Myocyte (in vitro differentiated cells): Measurements from ENCODE around the gene PPP2R3C. TPM values are rescaled to one million over a fixed set of nuclear protein-coding genes. Genes with fewer than 3 reads are reported as not detected.
"Not testable (repeated sequence)": the region's sequence is repeated elsewhere in the genome, so short reads cannot be mapped to it uniquely, and the experiment has no call there.

Experiments used
- DNase-seq: peaks from one replicate; pipeline ENCODE4 v3.0.0-alpha.2; 2012; ENCODE audit warnings: low read depth
- total RNA-seq: library from RNA; depleted of rRNA; stranded (reverse); fragments of >200 nt; gene quantifications from 2 replicates; pipeline ENCODE4 v1.2.3, GENCODE V29; 2014

The PPP2R3C gene
- total RNA-seq, 1 donor from 2014 or later: 45.7 TPM

DNA sequence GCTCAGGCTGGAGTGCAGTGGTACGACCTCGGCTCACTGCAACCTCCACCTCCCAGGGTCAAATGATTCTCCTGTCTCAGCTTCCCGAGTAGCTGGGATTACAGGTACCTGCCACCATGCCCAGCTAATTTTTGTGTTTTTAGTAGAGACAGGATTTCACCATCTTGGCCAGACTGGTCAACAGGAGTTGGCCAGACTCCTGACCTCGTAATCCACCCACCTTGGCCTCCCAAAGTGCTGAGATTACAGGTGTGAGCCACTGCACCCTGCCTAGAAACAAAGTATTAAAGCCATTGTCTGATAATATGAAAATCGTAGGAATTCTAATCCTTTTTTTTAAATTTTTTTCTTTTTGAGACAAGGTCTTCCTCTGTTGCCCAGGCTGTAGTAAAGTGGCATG, 56.1 kb downstream of the PPP2R3C start:
- not testable (repeated sequence) for DNase-seq

DNA sequence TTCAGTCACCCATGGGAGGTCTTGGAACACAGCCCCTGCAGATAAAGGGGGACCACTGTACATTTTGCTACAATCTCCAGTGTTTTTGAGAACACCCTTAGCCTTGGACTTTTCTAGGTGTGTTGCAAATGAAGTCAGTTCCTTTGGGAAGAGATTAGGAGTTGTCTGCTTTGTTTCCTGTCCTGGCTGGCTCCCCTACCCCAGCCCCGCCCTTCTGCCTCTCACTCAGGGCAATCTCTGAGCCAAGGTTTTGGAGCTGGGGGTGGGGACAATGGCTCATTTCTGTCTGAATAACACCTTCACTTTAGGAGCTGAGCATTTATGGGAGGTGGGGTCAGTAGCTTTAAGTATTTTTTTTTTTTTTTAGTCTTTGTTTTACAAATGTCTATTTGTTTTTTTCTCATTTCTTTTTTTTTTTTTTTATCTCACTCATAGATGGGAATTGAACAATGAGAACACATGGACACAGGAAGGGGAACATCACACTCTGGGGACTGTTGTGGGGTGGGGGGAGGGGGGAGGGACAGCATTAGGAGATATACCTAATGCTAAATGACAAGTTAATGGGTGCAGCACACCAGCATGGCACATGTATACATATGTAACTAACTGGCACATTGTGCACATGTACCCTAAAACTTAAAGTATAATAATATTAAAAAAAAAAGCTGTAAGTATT, 60.5 kb downstream of the PPP2R3C start:
- peak; percentile 12 for DNase-seq

DNA sequence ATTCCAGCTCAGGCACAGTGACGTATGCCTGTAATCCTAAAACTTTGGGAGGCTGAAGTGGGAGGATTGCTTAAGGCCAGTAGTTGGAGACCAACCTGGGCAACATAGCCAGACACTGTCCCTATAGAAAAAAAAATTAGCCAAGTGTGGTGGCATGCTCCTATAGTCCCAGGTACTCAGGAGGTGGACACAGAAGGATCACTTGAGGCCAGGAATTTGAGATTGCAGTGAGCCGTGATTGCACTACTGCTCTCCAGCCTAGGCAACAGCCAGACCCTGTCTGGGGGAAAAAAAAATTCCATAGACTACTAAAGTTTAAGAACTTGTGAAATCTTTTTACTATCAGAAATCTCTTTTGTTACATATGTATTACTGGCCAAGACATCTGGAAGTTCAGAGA, 69.2 kb downstream of the PPP2R3C start:
- DNase-seq: no peak

DNA sequence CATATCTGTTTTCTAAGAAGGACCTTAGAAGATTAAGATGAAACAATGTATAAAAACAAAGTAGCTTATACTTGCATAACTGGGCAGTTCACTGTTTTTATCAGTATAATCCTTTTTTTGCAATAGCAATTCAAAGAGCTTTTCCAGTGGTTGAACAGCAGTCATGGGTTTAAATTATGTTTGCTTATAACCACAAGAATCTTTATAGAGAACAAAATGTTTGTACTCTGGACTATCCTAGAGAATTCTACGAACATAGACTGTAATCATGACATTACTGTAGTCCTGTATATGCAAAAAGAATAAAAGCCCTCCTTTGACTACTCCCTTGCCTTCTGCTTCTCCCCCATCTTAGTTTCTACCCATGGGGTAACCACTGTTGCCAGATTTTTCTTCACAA, 70.0 kb downstream of the PPP2R3C start:
- DNase-seq: no peak

- DNase-seq: peak; percentile 88
Observed at GRCh38 chr14:35050652-35051051, 71.1 kb downstream of the PPP2R3C start.

- DNase-seq: no peak
Observed at GRCh38 chr14:35047976-35048513, 73.7 kb downstream of the PPP2R3C start.

- no peak for DNase-seq
Observed at GRCh38 chr14:35046751-35047536, 74.8 kb downstream of the PPP2R3C start.

DNA sequence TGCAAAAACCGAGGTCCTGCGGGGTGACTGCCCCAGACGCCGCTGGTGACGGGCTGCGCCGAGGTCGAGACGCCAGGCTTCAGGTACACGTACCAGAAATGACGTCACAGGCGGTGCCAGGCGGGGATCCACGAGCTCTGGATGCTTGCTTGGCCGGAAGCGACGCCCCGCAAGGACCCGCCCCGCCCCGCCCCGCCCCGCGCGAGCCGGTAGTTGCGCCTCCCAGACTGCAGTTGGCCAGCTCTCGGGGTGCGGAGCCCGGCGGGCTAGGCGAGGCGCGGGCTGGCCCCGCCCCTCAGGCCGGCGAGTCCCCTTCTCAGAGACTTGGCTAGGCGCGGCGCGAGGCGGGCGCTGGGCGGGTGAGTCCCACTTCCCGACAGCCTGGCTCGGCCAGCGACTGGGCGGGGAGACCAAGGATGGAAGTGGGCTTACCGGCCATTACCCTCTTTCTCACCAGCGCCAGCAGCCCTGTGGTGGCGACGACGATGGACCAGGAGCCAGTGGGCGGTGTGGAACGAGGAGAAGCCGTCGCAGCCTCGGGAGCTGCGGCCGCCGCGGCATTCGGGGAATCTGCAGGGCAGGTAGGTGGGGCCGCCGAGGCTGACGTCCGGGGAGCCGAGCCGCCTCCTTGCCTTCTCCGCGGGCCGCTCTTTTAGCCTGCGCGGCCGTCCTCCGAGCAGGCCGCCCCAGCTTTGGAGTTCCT, 75.6 kb downstream of the PPP2R3C start, which contains the start of gene FAM177A1:
TSS of gene FAM177A1 (plus strand) at position 225 of the 703 bp plus-strand sequence. CDS start at position 417, 192 bp downstream.
- peak; percentile 97 for DNase-seq

- no peak for DNase-seq
Observed at GRCh38 chr14:35045798-35046047, 76.1 kb downstream of the PPP2R3C start.

GRCh38 chr14:35044939-35045797, 76.6 kb downstream of the PPP2R3C start:
- DNase-seq: no peak

GRCh38 chr14:35043046-35043445, 78.7 kb downstream of the PPP2R3C start:
- no peak for DNase-seq

- no peak for DNase-seq
Observed at GRCh38 chr14:35042632-35043031, 79.2 kb downstream of the PPP2R3C start.

DNA sequence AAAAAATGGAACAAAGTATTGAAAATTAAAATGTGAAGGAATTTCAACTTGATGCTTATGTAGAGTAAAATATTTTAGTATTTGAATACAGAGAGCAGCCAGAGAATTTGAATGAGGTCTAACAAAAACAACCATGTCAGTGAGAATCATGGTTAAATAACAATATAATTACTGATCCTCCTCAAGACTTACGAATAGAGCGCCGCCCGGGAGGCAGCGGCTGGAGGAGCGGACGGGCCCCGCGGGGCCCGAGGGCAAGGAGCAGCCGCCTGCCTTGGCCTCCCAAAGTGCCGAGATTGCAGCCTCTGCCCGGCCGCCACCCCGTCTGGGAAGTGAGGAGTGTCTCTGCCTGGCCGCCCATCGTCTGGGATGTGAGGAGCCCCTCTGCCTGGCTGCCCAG, 83.5 kb downstream of the PPP2R3C start:
- not testable (repeated sequence) for DNase-seq

Other genes starting within 250 kb of the PPP2R3C start
- 34.8 and 35.9 TPM in 2 replicates for gene BAZ1A, start 246.6 kb downstream of the PPP2R3C start, total RNA-seq
- gene SRP54, start 139.0 kb downstream of the PPP2R3C start, total RNA-seq: 69.8 and 85.1 TPM in 2 replicates
- 63.8 and 78.6 TPM in 2 replicates for gene FAM177A1, start 75.7 kb downstream of the PPP2R3C start, total RNA-seq
- 38.4 and 39.1 TPM in 2 replicates for gene PRORP, start 562 bp upstream of the PPP2R3C start, total RNA-seq
- gene PSMA6, start 170.4 kb upstream of the PPP2R3C start, total RNA-seq: 240 and 241 TPM in 2 replicates